GM19438 (cell line): ENCODE results near the gene HPS6.
"Not testable (repeated sequence)": the region's sequence is repeated elsewhere in the genome, so short reads cannot be mapped to it uniquely, and the experiment has no call there.

Source experiments
- ATAC-seq: cut with Tn5 transposase; IDR thresholded peaks from one replicate; pipeline ENCODE4 v1.9.1; 2021; ENCODE audit warnings: low read depth; ENCODE audit not compliant: unreplicated experiment

HPS6 gene

DNA sequence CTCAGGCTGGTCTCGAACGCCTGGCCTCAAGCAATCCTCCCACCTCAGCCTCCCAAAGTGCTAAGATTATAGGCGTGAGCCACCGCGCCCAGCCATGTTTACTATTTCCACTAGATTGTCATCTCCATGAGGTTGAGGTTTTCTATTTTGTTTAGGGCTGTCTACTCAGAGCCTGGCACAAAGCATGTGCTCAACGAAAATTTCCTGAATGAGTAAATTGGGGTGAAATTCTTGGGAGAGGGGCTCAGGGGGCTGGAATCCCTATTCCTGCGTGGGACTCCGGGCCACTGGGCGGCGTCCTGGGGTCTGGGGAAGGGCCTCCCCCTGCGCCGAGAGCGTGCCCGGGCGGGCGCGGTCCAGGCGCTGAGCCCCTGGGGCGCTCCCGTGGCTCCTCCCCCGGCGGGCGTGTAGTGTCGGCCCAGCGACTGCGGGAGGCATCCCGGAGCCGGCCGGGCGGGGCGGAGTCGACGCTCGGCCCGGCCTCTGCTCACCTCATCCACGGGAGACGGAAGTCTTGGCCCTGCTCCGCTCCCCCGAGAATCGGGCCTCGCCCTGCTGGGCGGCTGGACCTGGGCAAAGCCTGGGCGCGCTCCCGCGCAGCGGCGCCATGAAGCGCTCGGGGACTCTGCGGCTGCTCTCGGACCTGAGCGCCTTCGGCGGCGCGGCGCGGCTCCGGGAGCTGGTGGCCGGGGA is at the start of gene HPS6:
TSS of gene HPS6 (plus strand) at position 482 of the 693 bp plus-strand sequence. CDS start at position 608, 126 bp downstream.
- ATAC-seq = peak; percentile 93

GRCh38 chr10:102016416-102016815 is 48.7 kb upstream of the HPS6 start:
- no peak for ATAC-seq

DNA sequence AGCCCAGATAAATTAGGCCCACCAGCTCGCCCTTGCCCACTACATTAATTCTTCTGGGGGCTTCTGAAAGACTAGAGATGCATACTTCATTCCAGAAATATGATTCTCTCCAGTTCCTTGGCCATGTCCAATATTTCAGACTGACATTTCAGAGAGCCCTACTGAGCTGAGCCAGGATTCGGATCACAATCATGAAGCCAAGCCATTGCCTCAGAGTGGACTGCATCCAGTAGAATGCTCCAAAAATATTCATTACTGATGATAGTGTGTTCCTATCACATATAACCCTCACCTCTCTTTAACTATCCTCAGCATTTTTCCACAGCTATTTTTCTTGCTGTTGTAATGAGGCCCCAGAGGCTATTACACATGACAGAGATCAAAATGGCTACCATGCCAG is 47.9 kb upstream of the HPS6 start:
- ATAC-seq = no peak

DNA sequence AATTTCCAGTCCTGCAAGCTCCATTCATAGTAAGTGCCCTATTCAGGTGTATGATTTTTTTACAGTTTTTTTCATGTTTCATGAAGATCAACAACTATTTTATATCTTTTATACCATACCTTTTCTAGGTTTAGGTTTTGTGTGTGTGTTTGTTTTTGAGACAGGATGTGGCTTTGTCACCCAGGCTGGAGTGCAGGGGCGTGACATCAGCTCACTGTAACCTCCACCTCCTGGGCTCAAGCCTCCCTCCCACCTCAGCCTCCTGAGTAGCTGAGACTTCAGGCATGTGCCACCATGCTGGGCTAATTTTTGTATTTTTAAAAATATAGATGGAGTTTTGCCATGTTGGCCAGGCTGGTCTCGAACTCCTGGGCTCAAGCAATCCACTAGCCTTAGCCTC is 44.2 kb upstream of the HPS6 start:
- ATAC-seq = no peak

DNA sequence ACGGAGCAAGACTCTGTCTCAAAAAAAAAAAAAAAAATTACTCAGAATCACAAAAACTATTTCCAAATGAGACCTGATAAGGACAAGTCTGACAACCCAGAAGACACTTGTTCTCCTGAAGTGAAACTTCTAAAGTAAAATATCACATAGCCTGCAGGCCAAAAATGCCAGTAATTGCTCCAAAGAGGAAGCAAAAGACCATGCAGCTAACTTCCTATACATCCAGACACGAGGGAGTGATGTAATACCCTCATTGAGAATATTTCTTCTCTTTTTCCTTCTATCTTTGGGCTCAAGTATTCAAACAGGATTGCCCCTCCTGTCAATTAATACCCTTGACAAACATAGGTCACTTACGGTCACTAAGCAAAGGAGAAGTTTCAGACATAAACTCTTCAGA is 40.4 kb upstream of the HPS6 start:
- ATAC-seq = no peak

DNA sequence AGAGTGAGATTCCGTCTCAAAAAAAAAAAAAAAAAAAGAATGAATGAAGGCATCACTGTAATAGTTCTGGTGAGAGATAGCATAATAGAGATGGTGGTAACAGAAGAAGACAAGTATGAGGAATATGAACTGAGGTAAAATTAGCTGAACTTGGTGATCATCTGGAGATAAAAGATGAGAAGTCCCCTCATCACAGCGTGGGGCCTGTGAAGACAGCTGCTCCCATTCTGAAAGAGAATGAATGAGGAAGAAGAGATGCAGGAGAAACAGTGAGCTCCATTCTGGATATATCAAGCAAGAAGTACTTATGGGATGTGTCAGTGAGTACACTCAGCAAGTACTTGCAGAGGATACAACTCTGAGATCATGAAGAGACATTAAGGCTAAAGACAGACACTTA is 37.9 kb upstream of the HPS6 start:
- ATAC-seq = no peak

DNA sequence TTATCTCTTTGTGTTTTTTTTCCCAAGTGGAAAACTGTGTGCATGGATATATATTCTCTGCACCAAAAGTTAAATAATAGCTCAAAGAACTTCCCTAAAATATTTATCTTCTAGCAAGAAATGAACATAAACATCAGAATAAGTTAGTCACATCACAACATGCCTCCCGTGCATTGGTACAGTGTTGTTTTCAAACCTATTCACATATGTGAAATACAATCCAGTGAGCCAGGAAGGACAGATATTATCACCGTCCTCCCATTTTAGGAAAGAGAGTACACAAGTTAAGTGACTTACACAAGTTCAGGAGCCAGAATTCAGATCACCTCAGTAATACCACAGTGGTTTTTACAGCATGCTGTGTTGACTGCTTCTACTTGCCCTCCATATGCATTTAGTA is 31.4 kb upstream of the HPS6 start:
- ATAC-seq = no peak

- not testable (repeated sequence) for ATAC-seq
These were observed 29.3 kb upstream of the HPS6 start for GRCh38 chr10:102035807-102036206.

DNA sequence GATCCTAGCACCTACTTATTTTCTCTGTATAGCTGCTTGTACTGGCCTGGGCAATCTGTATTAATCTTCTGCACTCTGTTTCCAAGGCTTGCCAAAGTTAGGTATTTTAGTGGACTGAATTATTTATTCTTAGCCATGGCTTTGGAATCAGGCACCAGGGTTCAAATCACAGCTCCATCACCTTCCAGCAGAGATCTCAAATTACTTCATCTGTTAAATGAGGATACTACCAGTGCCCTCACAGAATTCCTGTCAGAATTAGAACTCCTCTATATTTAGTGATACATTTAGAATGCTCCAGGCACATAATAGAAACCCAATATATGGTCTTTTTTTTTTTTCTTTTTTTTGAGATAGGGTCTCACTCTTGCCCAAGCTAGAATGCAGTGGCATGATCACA is 26.7 kb upstream of the HPS6 start:
- ATAC-seq = no peak

DNA sequence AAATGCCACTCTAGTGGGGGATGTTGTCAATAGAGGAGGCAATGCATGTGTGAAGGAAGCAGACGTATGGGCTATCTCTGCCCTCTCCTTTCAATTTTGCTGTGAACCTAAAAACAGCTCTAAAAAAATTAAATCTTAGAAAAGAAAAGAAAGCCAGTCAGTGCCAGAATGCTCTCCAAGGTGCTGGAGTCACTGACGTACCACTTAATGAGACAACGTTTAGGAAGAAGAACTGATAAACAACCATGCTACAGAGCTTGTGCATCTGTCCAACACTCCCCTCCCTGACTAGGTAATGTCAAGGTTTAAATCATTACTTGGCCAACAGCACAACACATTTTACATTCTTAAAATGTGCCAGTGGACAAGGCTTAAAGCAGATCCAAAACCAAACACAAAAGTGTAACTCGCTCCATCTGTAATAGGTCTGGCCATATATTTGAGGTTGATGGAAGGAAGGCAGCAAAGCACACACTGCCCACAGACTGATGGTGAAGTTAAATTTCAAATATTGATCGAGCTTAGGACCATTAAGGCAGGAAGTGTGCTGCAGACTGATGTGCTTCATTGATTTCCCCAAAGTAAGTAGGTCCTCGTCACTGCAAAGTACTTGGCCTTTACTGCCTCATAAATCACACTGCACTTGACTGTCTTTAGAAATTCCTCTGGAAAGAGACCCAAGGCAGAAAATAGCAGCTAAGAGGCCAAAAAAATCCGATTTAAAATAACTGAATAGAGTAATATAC is 24.7 kb upstream of the HPS6 start:
- ATAC-seq = no peak

- no peak for ATAC-seq
These were observed 19.9 kb upstream of the HPS6 start for GRCh38 chr10:102045292-102045691.

DNA sequence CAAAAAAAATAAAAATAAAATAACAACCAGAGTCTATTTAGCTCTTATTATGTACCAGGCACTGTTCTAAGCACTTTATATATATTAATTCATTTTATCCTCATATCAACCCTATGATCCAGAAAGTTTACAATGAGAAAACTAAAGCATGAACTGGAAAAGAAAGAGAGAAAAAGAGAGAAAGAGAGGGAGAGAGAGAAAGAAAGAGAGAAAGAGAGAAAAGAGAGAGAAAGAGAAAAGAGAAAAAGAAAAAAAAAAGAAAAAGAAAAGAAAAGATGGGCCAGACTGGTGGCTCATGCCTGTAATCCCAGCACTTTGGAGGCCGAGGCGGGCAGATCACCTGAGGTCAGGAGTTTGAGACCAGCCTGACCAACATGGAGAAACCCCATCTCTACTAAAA is 19.1 kb upstream of the HPS6 start:
- no peak for ATAC-seq

DNA sequence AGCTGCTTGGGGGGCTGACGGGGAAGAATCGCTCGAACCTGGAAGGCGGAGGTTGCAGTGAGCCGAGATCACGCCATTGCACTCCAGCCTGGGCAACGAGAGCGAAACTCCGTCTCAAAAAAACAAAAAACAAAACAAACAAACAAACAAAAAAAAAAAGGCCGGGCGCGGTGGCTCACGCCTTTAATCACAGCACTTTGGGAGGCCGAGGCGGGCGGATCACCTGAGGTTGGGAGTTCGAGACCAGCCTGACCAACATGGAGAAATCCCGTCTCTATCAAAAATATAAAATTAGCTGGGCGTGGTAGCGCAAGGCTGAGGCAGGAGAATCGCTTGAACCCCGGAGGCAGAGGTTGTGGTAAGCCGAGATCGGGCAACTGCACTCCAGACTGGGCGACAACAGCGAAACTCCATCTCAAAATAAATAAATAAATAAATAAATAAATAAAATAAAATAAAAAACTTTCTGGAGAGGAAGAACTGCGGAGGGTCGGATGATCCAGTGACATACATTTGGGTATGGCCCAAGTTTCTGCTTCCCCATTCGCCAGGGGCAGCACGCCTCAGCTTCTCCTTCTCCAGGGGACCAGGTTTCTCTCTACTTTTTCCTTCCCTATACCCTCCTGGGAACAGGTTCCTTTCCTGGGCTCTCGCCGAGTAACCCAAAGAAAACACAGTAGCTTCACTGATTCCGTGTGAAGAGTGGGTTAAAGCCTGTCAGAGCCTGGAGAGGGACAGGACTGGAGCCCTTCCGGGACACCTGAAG is 10.1 kb upstream of the HPS6 start:
- ATAC-seq = not testable (repeated sequence)

DNA sequence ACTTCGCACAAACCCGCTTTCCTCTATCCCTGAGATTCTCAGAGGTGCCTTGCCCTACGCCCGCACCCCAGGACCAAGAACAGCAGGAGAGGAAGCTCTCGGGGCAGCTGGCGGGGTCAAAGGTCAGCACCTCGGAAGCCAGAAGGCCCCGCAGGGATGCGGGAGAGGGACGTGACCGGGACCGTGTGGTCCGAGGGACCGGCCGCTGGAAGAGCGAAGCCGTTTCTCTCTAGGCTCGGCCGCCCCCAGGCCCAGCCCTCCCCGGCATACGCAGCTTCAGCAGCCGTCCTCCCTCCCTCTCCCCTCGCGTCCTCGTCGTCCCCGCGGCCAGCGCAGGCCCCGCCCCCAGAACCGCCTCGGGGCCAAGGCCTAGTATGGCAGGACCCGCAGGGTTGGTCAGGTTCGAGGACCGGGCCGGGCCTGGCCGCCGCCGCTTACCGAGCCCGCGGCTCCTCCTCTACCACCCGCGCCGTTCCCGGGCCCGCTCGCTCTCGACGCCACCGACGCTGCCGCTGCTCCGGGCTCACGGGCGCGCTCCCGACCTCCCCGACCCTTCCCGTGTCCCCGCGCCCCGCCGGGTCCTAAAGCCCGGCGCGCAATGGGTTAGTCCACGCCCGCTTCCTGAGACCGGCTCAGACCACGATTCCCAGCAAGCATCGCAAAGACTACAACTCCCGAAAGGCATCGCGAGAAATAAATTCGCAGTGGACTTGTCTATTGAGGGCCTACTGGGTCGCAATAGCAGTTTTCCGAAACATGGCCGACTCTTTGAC is 9.3 kb upstream of the HPS6 start, which contains the start of gene ARMH3:
TSS of gene ARMH3 (minus strand) at position 527 of the 773 bp plus-strand sequence. CDS start 16,059 bp downstream, outside the sequence.
- ATAC-seq = peak; percentile 95

- no peak for ATAC-seq
These were observed 5.2 kb upstream of the HPS6 start for GRCh38 chr10:102059987-102060386.

GRCh38 chr10:102064503-102064867 is 664 bp upstream of the HPS6 start:
- no peak for ATAC-seq

GRCh38 chr10:102065561-102066398 is 631 bp downstream of the HPS6 start:
- peak; percentile 35 for ATAC-seq

- ATAC-seq = no peak
These were observed 1.4 kb downstream of the HPS6 start for GRCh38 chr10:102066399-102067088.
